DND-41 (cell line): ENCODE data around the gene PFDN6.

Source experiments
- EZH2 ChIP-seq: IDR thresholded peaks from 3 replicates; pipeline ENCODE4 v1.6.1; 2012; ENCODE audit warnings: borderline replicate concordance, low read depth, mild to moderate bottlenecking, moderate library complexity, low read length, inconsistent platforms; ENCODE audit not compliant: severe bottlenecking
- TF ChIP-seq, protein P1 (sequence below): IDR thresholded peaks from 2 replicates; pipeline ENCODE4 v1.5.1; 2012; ENCODE audit warnings: borderline replicate concordance, low read length, moderate library complexity, mild to moderate bottlenecking; ENCODE audit not compliant: poor library complexity, severe bottlenecking; ENCODE audit errors: extremely low read depth

DNA sequence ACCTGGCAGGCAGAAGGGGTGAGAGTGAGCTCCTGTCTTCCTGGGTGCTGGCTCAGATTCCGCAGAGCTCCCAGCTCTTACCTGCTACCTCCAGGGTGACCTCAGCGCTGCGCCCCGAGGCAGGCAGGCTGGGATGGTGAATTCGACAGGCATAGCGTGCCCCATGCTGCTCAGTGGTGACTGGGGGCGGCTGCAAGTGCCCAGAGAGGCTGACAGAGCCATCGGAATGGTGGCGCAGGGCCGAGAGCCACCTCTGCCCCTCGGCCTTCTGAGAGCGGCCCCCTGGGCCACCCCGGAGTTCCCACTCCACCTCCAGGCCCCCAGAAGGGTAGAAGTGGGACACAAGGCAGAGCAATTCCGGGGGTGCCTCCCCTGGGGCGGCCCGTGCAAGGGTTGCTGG lies 14.8 kb downstream of the PFDN6 start:
- TF ChIP-seq, protein P1, sequence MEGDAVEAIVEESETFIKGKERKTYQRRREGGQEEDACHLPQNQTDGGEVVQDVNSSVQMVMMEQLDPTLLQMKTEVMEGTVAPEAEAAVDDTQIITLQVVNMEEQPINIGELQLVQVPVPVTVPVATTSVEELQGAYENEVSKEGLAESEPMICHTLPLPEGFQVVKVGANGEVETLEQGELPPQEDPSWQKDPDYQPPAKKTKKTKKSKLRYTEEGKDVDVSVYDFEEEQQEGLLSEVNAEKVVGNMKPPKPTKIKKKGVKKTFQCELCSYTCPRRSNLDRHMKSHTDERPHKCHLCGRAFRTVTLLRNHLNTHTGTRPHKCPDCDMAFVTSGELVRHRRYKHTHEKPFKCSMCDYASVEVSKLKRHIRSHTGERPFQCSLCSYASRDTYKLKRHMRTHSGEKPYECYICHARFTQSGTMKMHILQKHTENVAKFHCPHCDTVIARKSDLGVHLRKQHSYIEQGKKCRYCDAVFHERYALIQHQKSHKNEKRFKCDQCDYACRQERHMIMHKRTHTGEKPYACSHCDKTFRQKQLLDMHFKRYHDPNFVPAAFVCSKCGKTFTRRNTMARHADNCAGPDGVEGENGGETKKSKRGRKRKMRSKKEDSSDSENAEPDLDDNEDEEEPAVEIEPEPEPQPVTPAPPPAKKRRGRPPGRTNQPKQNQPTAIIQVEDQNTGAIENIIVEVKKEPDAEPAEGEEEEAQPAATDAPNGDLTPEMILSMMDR: no peak
- TF ChIP-seq EZH2: no peak
